Activated T-helper 1 cell treated with anti-CD3 and anti-CD28 coated beads, Interleukin-12 subunit alpha, Interleukin-12 subunit beta, Interleukin-2, Interleukin-4 antibody, amounts not matched to agents 30 ng/mL and 10 ng/mL and 1 ng/mL, durations not matched to agents 14 hours and 24 hours and 36 hours (primary cell): ENCODE results near the gene SRRM3. TPM values are rescaled to one million over a fixed set of nuclear protein-coding genes. Genes with fewer than 3 reads are reported as not detected.
"Not testable (repeated sequence)": the region's sequence is repeated elsewhere in the genome, so short reads cannot be mapped to it uniquely, and the experiment has no call there.

Experiments used
- DNase-seq: peaks from one replicate; pipeline ENCODE4 v3.0.0; 2021; ENCODE audit warnings: low spot score
- H3K27ac Mint-ChIP-seq: one replicate; pipeline ENCODE4 v1.8.0; 2021; ENCODE audit warnings: mild to moderate bottlenecking, mixed read lengths
- H3K27me3 Mint-ChIP-seq: one replicate; pipeline ENCODE4 v1.8.0; 2022; ENCODE audit warnings: mild to moderate bottlenecking, moderate library complexity, mixed read lengths; ENCODE audit not compliant: insufficient read depth
- H3K36me3 Mint-ChIP-seq: one replicate; pipeline ENCODE4 v1.8.0; 2021; ENCODE audit warnings: low read depth, mixed read lengths
- H3K4me1 Mint-ChIP-seq: one replicate; pipeline ENCODE4 v1.8.0; 2021; ENCODE audit warnings: low read depth, mixed read lengths
- H3K4me3 Mint-ChIP-seq: one replicate; pipeline ENCODE4 v1.8.0; 2021; ENCODE audit warnings: mild to moderate bottlenecking, moderate library complexity, mixed read lengths
- H3K9me3 Mint-ChIP-seq: one replicate; pipeline ENCODE4 v1.8.0; 2021; ENCODE audit warnings: mixed read lengths
- intact Hi-C: fragments of 100-400 bp; cut with micrococcal nuclease; formaldehyde crosslinking; loops from one replicate; pipeline ENCODE4 v1.15.1; 2024
- total RNA-seq: library from RNA; stranded (reverse); gene quantifications from 2 replicates; pipeline ENCODE4 v1.2.3, GENCODE V29; 2022

SRRM3 gene
- total RNA-seq, 1 donor from 2014 or later = not detected

DNA sequence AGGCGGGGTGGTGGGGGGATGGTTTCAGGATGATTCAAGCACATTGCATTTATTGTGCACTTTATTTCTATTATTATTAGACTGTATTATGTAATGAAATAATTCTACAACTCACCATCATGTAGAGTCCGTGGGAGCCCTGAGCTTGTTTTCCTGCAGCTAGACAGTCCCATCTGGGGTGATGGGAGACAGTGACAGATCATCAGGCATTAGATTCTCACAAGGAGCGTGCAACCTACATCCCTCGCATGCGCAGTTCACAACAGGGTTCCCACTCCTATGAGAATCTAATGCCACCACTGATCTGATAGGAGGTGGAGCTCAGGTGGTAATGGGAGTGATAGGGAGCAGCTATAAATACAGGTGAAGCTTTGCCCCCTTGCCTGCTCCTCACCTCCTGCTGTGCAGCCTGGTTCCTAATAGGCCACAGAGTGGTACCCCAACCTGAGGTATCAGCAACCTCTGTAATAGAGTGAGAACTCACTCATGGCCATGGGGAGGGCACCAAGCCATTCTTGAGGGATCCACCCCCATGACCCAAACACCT lies 40.9 kb downstream of the SRRM3 start:
- H3K27me3 Mint-ChIP-seq, intact Hi-C loops, H3K9me3 Mint-ChIP-seq, H3K27ac Mint-ChIP-seq, DNase-seq, H3K36me3 Mint-ChIP-seq, H3K4me1 Mint-ChIP-seq, H3K4me3 Mint-ChIP-seq: not testable (repeated sequence)

- Mint-ChIP-seq H3K9me3 (no peaks in the 10 kb centered on the region), H3K4me3 (no peak overlapping the region), H3K27me3 (peaks cover 4% of the 10 kb centered on the region), H3K36me3 (no peaks in the 10 kb centered on the region), H3K4me1 (no peaks in the 10 kb centered on the region), H3K27ac (no peak overlapping the region)
- DNase-seq = no peak
- intact Hi-C loops = no loop called here
These were observed 43.2 kb downstream of the SRRM3 start for GRCh38 chr7:76244781-76245391.

DNA sequence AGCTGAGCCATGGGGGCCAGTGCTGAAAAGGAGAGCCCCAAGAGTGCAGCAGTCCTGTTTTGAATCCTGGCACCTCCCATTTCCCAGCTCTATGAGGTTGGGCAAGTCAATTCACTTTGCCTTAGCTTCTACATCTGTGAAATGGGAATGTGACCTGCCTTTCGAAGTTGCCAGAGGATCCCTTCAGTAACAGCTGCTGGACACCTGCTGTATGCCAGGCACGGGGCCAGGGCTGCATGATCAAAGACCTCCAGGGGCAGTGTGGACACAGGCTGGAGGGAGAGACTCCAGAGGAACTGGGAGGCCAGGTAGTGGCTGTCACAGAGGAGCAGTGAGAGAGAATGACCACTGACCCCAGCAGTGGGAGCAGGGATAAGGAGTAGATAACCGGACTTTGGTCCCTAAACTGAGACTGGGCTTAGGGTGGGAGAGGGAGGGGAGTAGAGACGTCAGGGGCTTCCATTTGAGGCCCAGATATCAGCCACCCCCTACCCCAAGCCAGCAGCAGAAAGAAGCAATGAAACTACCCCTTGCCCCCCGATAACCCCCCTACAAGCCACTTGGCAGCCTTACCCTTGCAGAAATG lies 45.2 kb downstream of the SRRM3 start:
- intact Hi-C loops = no loop called here
- Mint-ChIP-seq H3K9me3 (no peaks in the 10 kb centered on the region), H3K36me3 (no peaks in the 10 kb centered on the region), H3K4me1 (no peaks in the 10 kb centered on the region), H3K27me3 (peaks cover 4% of the 10 kb centered on the region), H3K27ac (no peak overlapping the region), H3K4me3 (no peak overlapping the region)
- no peak for DNase-seq

DNA sequence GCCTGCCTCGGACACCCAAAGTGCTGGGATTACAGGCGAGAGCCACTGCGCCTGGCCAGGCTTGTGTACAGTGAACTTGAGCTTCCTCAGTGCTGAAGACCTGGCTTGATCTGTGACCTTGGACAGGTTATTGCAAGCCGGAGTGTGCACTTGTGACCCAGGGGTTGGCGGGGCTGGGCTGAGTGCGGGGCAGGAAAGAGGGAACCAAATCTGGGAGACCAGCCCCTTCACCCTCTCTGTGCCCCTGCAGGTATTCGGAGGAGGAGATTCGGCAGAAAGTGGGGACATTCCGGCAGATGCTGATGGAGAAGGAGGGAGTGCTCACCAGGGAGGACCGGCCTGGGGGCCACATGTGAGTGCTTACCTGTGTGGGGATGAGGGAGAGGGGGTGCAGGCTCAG lies 46.2 kb downstream of the SRRM3 start:
- no peak overlapping the region for H3K4me3 Mint-ChIP-seq
- H3K4me1 Mint-ChIP-seq = no peaks in the 10 kb centered on the region
- peaks cover 4% of the 10 kb centered on the region for H3K27me3 Mint-ChIP-seq
- intact Hi-C loops = no loop called here
- DNase-seq = no peak
- H3K36me3 Mint-ChIP-seq = no peaks in the 10 kb centered on the region
- no peak overlapping the region for H3K27ac Mint-ChIP-seq
- H3K9me3 Mint-ChIP-seq = no peaks in the 10 kb centered on the region

GRCh38 chr7:76252021-76252420 lies 50.3 kb downstream of the SRRM3 start:
- Mint-ChIP-seq H3K27me3 (peaks cover 7% of the 10 kb centered on the region), H3K4me3 (no peak overlapping the region), H3K4me1 (no peaks in the 10 kb centered on the region), H3K9me3 (no peaks in the 10 kb centered on the region), H3K36me3 (no peaks in the 10 kb centered on the region), H3K27ac (no peak overlapping the region)
- intact Hi-C loops = no loop called here
- no peak for DNase-seq

DNA sequence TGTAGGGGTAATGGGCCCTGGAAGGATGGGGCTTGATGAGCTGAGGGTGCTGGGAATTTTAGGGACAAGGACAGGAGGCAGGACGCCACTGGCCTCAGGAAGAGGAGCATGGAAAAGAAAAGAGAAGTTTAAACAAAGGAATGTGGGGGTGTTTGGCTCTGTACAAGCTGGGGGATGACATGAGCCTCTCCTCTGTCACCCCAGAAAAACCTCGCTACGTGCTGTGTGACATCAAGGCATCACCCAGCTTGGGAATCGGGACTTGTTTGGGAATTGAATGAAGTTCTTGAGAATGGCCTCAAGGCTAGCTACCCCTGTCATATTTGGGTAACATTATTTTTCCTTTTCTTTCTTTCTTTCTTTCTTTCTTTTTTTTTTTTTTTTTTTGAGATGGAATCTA lies 53.1 kb downstream of the SRRM3 start:
- Mint-ChIP-seq H3K27ac (no peak overlapping the region), H3K9me3 (no peaks in the 10 kb centered on the region), H3K27me3 (peaks cover 20% of the 10 kb centered on the region), H3K4me3 (no peak overlapping the region), H3K36me3 (no peaks in the 10 kb centered on the region), H3K4me1 (no peaks in the 10 kb centered on the region)
- intact Hi-C loops = no loop called here
- no peak for DNase-seq

DNA sequence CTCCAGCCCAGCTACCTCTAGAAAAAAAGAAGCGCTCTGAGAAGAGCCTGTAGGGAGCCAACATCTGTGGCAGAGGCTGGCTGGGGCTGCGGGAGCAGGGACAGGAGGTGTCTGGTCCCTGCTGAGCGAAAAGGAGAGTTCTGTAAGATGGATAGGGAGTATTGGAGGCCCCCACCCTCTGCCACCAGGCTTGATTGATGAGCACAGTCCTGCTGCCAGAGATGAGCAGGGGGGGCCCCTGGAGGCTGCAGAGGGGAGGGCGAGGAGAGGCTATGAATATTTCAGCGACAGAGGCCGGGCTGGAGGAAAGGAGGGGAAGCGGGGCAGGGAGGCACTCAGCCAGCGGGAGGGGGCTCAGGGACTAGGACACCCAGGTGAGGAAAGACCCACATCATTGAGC lies 56.3 kb downstream of the SRRM3 start:
- no peak for DNase-seq
- Mint-ChIP-seq H3K4me1 (peaks cover 5% of the 10 kb centered on the region), H3K4me3 (peak overlapping the region; percentile 1), H3K27ac (no peak overlapping the region), H3K27me3 (peaks cover 22% of the 10 kb centered on the region), H3K36me3 (no peaks in the 10 kb centered on the region), H3K9me3 (no peaks in the 10 kb centered on the region)
- intact Hi-C loops = no loop called here

DNA sequence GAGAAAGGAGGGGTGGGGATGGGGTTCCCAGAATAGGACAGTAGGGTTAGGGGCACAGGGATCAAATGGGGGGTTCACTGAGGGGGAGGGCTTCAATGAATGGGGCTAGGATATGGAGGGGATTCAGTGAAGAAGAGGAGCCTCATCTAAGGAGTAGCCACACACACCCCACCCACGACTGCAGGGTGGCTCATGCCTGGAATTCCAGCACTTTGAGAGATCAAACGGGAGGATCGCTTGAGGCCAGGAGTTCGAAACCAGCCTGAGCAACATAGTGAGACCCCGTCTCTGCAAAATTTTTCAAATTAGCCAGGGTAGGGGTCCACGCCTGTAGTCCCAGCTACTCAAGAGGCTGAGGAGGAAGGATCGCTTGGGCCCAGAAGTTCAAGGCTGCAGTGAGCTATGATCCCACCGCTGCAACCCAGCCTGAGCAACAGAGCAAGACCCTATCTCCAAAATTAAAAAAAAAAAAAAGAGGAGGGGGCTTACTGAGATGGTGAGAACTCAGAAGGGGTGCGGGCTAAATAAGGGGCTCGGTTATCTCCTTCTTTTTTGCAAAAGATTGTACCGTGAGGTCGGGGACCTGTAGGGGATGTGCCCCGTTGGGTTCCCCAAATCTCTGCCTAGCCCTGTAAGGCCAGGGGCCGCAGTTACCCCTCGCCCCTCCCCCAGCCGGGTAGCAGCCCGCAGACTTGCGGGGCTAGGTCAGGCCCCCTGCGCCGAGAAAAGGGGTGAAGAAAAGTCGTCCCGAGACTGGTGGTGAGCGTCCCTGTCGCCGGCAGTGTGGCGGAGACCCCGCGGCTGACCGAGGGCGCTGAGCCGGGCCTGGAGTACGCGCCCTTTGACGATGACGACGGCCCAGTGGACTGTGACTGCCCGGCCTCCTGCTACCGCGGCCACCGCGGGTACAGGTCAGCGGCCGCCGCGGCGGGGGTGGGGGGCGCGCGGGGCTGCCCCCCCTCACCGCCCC lies 57.7 kb downstream of the SRRM3 start:
- intact Hi-C loops = loop anchor here (1.0 kb wide), 2 partner anchors 24 to 59 kb away; no protein-coding TSS in a partner anchor
- Mint-ChIP-seq H3K36me3 (no peaks in the 10 kb centered on the region), H3K27me3 (peaks cover 22% of the 10 kb centered on the region), H3K4me1 (peaks cover 5% of the 10 kb centered on the region), H3K4me3 (no peak overlapping the region), H3K27ac (no peak overlapping the region), H3K9me3 (no peaks in the 10 kb centered on the region)
- DNase-seq = no peak

- H3K27ac Mint-ChIP-seq = no peak overlapping the region
- no peak for DNase-seq
- peaks cover 5% of the 10 kb centered on the region for H3K4me1 Mint-ChIP-seq
- H3K36me3 Mint-ChIP-seq = no peaks in the 10 kb centered on the region
- no peaks in the 10 kb centered on the region for H3K9me3 Mint-ChIP-seq
- intact Hi-C loops = loop anchor here (1.0 kb wide), 2 partner anchors 25 to 58 kb away; no protein-coding TSS in a partner anchor
- peaks cover 24% of the 10 kb centered on the region for H3K27me3 Mint-ChIP-seq
- no peak overlapping the region for H3K4me3 Mint-ChIP-seq
These were observed 58.5 kb downstream of the SRRM3 start for GRCh38 chr7:76260171-76260703.

GRCh38 chr7:76261329-76261728 lies 59.6 kb downstream of the SRRM3 start:
- H3K36me3 Mint-ChIP-seq = no peaks in the 10 kb centered on the region
- H3K27ac Mint-ChIP-seq = no peak overlapping the region
- no peaks in the 10 kb centered on the region for H3K9me3 Mint-ChIP-seq
- DNase-seq = no peak
- peaks cover 24% of the 10 kb centered on the region for H3K27me3 Mint-ChIP-seq
- H3K4me1 Mint-ChIP-seq = peaks cover 5% of the 10 kb centered on the region
- no peak overlapping the region for H3K4me3 Mint-ChIP-seq
- intact Hi-C loops = no loop called here

- H3K4me3 Mint-ChIP-seq = no peak overlapping the region
- H3K9me3 Mint-ChIP-seq = no peaks in the 10 kb centered on the region
- intact Hi-C loops = no loop called here
- no peak for DNase-seq
- H3K4me1 Mint-ChIP-seq = peaks cover 5% of the 10 kb centered on the region
- no peaks in the 10 kb centered on the region for H3K36me3 Mint-ChIP-seq
- H3K27ac Mint-ChIP-seq = no peak overlapping the region
- H3K27me3 Mint-ChIP-seq = peaks cover 28% of the 10 kb centered on the region
These were observed 60.2 kb downstream of the SRRM3 start for GRCh38 chr7:76261931-76262330.

GRCh38 chr7:76262683-76263402 lies 61.1 kb downstream of the SRRM3 start:
- no peaks in the 10 kb centered on the region for H3K9me3 Mint-ChIP-seq
- H3K4me3 Mint-ChIP-seq = no peak overlapping the region
- no peak for DNase-seq
- H3K27ac Mint-ChIP-seq = no peak overlapping the region
- intact Hi-C loops = loop anchor here (1.0 kb wide), 3 partner anchors 51 to 397 kb away; no protein-coding TSS in a partner anchor
- H3K36me3 Mint-ChIP-seq = no peaks in the 10 kb centered on the region
- peaks cover 30% of the 10 kb centered on the region for H3K27me3 Mint-ChIP-seq
- H3K4me1 Mint-ChIP-seq = peaks cover 7% of the 10 kb centered on the region
